H7 (cell line): ENCODE measurements around the gene ETNK1. TPM values are rescaled to one million over a fixed set of nuclear protein-coding genes. Genes with fewer than 3 reads are reported as not detected.

Source experiments
- DNase-seq: peaks from one replicate; pipeline ENCODE4 v3.0.0; 2012
- H3K27me3 ChIP-seq: 2 replicates; pipeline ENCODE4 v1.6.0; 2011; ENCODE audit warnings: mild to moderate bottlenecking, low read length; ENCODE audit not compliant: control insufficient read depth, insufficient read depth
- H3K36me3 ChIP-seq: replicated peaks from 2 replicates; pipeline ENCODE4 v1.5.1; 2011; ENCODE audit warnings: low read length; ENCODE audit not compliant: control insufficient read depth, insufficient read depth
- H3K4me3 ChIP-seq: 2 replicates; pipeline ENCODE4 v1.5.1; 2011; ENCODE audit warnings: low read depth, mild to moderate bottlenecking, control low read depth, low read length, moderate library complexity; ENCODE audit not compliant: insufficient read depth
- total RNA-seq: library from RNA; depleted of rRNA; stranded (reverse); fragments of >200 nt; shearing (Covaris generic); gene quantifications from 2 replicates; pipeline ENCODE4 v1.2.3, GENCODE V29; 2014; rRNA removed

ETNK1 gene
- total RNA-seq, 1 experiment from 2014 or later, result 54.2 TPM

- Histone ChIP-seq H3K4me3 (no peak overlapping the region), H3K27me3 (no peaks in the 10 kb centered on the region), H3K36me3 (no peaks in the 10 kb centered on the region)
- no peak for DNase-seq
These were observed 97.1 kb downstream of the ETNK1 start for GRCh38 chr12:22722081-22722480.

- H3K36me3 ChIP-seq, result no peaks in the 10 kb centered on the region
- no peak for DNase-seq
- no peaks in the 10 kb centered on the region for H3K27me3 ChIP-seq
- no peak overlapping the region for H3K4me3 ChIP-seq
These were observed 97.8 kb downstream of the ETNK1 start for GRCh38 chr12:22722779-22723178.

- H3K27me3 ChIP-seq, result no peaks in the 10 kb centered on the region
- DNase-seq, result no peak
- no peak overlapping the region for H3K4me3 ChIP-seq
- no peaks in the 10 kb centered on the region for H3K36me3 ChIP-seq
These were observed 104.0 kb downstream of the ETNK1 start for GRCh38 chr12:22728987-22729386.

- Histone ChIP-seq H3K27me3 (no peaks in the 10 kb centered on the region), H3K36me3 (no peaks in the 10 kb centered on the region), H3K4me3 (no peak overlapping the region)
- DNase-seq, result no peak
These were observed 104.5 kb downstream of the ETNK1 start for GRCh38 chr12:22729431-22729956.

- H3K4me3 ChIP-seq, result no peak overlapping the region
These were observed 105.0 kb downstream of the ETNK1 start for GRCh38 chr12:22729957-22730443.

GRCh38 chr12:22731236-22731635, 106.3 kb downstream of the ETNK1 start:
- no peak for DNase-seq
- no peaks in the 10 kb centered on the region for H3K36me3 ChIP-seq
- H3K27me3 ChIP-seq, result no peaks in the 10 kb centered on the region
- H3K4me3 ChIP-seq, result no peak overlapping the region

More at GRCh38 chr12:22729957-22730443, 105.0 kb downstream of the ETNK1 start:
- Histone ChIP-seq H3K36me3 (no peaks in the 10 kb centered on the region), H3K27me3 (no peaks in the 10 kb centered on the region)
- no peak for DNase-seq

- Histone ChIP-seq H3K27me3 (no peaks in the 10 kb centered on the region), H3K36me3 (no peaks in the 10 kb centered on the region), H3K4me3 (no peak overlapping the region)
- no peak for DNase-seq
These were observed 108.8 kb downstream of the ETNK1 start for GRCh38 chr12:22733756-22734155.

GRCh38 chr12:22738945-22739344, 114.0 kb downstream of the ETNK1 start:
- DNase-seq, result no peak
- Histone ChIP-seq H3K27me3 (no peaks in the 10 kb centered on the region), H3K36me3 (no peaks in the 10 kb centered on the region), H3K4me3 (no peak overlapping the region)

Other genes with a start within 250 kb of the ETNK1 start
- gene C2CD5, start 80.6 kb upstream of the ETNK1 start, total RNA-seq, result 16.2 and 20.1 TPM in 2 replicates